Vagina (tissue), 2 donors: ENCODE results near the gene RABL3.

Experiments
- POLR2A ChIP-seq, 2 donors: fragments of 450-650 bp; IDR thresholded peaks; one replicate each; pipeline ENCODE4 v1.6.1; 2017; ENCODE audit warnings: antibody characterized with exemption in 2 of 2, mild to moderate bottlenecking in 2 of 2, moderate library complexity in 2 of 2
- TF ChIP-seq, protein P1 (sequence below), 3 experiments: fragments of 450-650 bp in 2 of 3; fragments of 200-600 bp in 1 of 3; sonication (generic) in 1 of 3; IDR thresholded peaks; one replicate each; pipeline ENCODE4 v1.5.1; 2017 to 2019; ENCODE audit warnings: antibody characterized with exemption in 3 of 3, mild to moderate bottlenecking in 2 of 3, moderate library complexity in 2 of 3

DNA sequence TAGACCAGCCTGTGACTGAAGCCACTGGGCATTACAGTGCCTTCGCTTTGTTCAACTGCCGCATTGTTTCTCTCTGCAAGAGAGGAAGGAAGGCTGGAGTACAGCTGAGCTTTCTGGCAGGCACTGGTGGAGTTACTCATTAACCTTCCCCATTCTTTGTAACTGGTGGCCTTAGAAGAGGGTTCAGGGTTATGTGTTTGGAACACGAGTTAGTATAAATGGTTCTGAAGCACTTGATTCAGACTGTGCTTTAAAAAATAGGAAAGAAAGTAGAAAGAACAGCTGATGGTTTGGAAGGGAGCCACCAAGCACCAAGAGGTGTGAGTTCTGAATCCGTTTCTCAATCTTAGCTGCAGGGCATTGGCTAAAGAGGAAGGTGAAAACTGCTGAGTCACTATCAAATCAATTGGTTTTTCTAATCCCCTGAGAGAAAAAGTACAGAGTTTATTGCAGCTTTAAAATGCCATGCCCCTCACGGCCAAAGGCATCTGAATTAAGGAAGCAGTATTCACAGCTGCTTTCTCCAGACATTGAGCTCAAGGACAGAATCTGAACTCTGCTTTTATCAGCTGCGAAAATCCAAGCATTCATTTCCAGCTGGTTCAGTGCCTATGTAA, 63.9 kb downstream of the RABL3 start:
- TF ChIP-seq, protein P1, sequence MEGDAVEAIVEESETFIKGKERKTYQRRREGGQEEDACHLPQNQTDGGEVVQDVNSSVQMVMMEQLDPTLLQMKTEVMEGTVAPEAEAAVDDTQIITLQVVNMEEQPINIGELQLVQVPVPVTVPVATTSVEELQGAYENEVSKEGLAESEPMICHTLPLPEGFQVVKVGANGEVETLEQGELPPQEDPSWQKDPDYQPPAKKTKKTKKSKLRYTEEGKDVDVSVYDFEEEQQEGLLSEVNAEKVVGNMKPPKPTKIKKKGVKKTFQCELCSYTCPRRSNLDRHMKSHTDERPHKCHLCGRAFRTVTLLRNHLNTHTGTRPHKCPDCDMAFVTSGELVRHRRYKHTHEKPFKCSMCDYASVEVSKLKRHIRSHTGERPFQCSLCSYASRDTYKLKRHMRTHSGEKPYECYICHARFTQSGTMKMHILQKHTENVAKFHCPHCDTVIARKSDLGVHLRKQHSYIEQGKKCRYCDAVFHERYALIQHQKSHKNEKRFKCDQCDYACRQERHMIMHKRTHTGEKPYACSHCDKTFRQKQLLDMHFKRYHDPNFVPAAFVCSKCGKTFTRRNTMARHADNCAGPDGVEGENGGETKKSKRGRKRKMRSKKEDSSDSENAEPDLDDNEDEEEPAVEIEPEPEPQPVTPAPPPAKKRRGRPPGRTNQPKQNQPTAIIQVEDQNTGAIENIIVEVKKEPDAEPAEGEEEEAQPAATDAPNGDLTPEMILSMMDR (IDR thresholded peaks at IDR 0.05), result no peak
- TF ChIP-seq POLR2A (IDR thresholded peaks at IDR 0.05), result no peak
